ENCODE results near the gene FSTL5. TPM values are rescaled to one million over a fixed set of nuclear protein-coding genes. Genes with fewer than 3 reads are reported as not detected.

Gene FSTL5
- total and polyA plus RNA-seq, 9 of the 15 experiments (the other 6 are each of a cell fraction or from before 2014, with no cell fraction given), result 0.09 to 3.1 (median 0.50) TPM; not detected in 1

GRCh38 chr4:162017863-162018262 is 145.9 kb downstream of the FSTL5 start:
- ATAC-seq, result no peak
- no peaks in the 10 kb centered on the region for H4K20me1 ChIP-seq (replicated peaks; ENCODE audit: control insufficient read depth, insufficient read depth, low read length)
- no peaks in the 10 kb centered on the region for H3K9me3 ChIP-seq (replicated peaks; ENCODE audit: control insufficient read depth, insufficient read depth, low read depth, low read length)
- no peaks in the 10 kb centered on the region for H3K79me2 ChIP-seq (ENCODE audit: control insufficient read depth, insufficient read depth, low read length)
- in situ Hi-C loops (cut with MboI), result no loop called here
- no peak overlapping the region for H2AFZ ChIP-seq (ENCODE audit: low read depth, low read length)
- no peak overlapping the region for H3K4me2 ChIP-seq (ENCODE audit: insufficient read depth, low read length)
- BruUV-seq (replicated peaks), result no TSS peak
- WGBS (ENCODE audit: insufficient coverage, low coverage, missing lambda C conversion rate), result 0% methylated on average over 1 of the region's 2 CpGs
- no peaks in the 10 kb centered on the region for H3K4me1 ChIP-seq (replicated peaks in 1 of 2; ENCODE audit: control insufficient read depth in 2 of 2, insufficient read depth in 2 of 2, low read length in 2 of 2)
- no peak for TF ChIP-seq MBD2 (IDR thresholded peaks at IDR 0.05; ENCODE audit: borderline replicate concordance, low read depth)
- DNase-seq (ENCODE audit: extremely low read depth in 1 of 4, low spot score in 3 of 4), result no peak
- H3K27ac ChIP-seq (ENCODE audit: extremely low read depth, low read depth, low read length), result no peak overlapping the region
- intact Hi-C loops (cut with micrococcal nuclease), result no loop called here
- ChIA-PET POLR2A (no interaction called here), CTCF (ENCODE audit: low intra/inter-chr PET ratio) (no interaction called here)
- no peak for FAIRE-seq
- H3K36me3 ChIP-seq (ENCODE audit: control insufficient read depth, insufficient read depth, low read length), result no peaks in the 10 kb centered on the region
- H3K9ac ChIP-seq (ENCODE audit: insufficient read depth in 1 of 2, low read depth in 2 of 2, low read length in 2 of 2), result no peak overlapping the region
- H3K4me3 ChIP-seq, result no peak overlapping the region
- H3K27me3 ChIP-seq (ENCODE audit: control insufficient read depth in 2 of 2, insufficient read depth in 2 of 2, low read length in 2 of 2), result no peaks in the 10 kb centered on the region
- no peaks in the 10 kb centered on the region for H3K9me1 ChIP-seq (ENCODE audit: control insufficient read depth, insufficient read depth, low read length)

GRCh38 chr4:162016991-162017390 is 146.8 kb downstream of the FSTL5 start:
- H3K4me1 ChIP-seq (replicated peaks in 1 of 2; ENCODE audit: control insufficient read depth in 2 of 2, insufficient read depth in 2 of 2, low read length in 2 of 2), result no peaks in the 10 kb centered on the region
- intact Hi-C loops (cut with micrococcal nuclease) (no loop called here), in situ Hi-C loops (cut with MboI) (no loop called here)
- no peaks in the 10 kb centered on the region for H4K20me1 ChIP-seq (replicated peaks; ENCODE audit: control insufficient read depth, insufficient read depth, low read length)
- no peak overlapping the region for H3K4me2 ChIP-seq (ENCODE audit: insufficient read depth, low read length)
- ATAC-seq (no peak), FAIRE-seq (no peak), DNase-seq (ENCODE audit: extremely low read depth in 1 of 4, low spot score in 3 of 4) (no peak)
- BruUV-seq (replicated peaks), result no TSS peak
- H3K9ac ChIP-seq (ENCODE audit: insufficient read depth in 1 of 2, low read depth in 2 of 2, low read length in 2 of 2), result no peak overlapping the region
- POLR2A ChIA-PET, result no interaction called here
- H3K27ac ChIP-seq (ENCODE audit: extremely low read depth, low read depth, low read length), result no peak overlapping the region
- no peaks in the 10 kb centered on the region for H3K9me1 ChIP-seq (ENCODE audit: control insufficient read depth, insufficient read depth, low read length)
- no CpG with 5 or more reads among the region's 2 CpGs for WGBS (ENCODE audit: insufficient coverage, low coverage, missing lambda C conversion rate)
- H3K9me3 ChIP-seq (replicated peaks; ENCODE audit: control insufficient read depth, insufficient read depth, low read depth, low read length), result no peaks in the 10 kb centered on the region
- no peaks in the 10 kb centered on the region for H3K79me2 ChIP-seq (ENCODE audit: control insufficient read depth, insufficient read depth, low read length)
- H2AFZ ChIP-seq (ENCODE audit: low read depth, low read length), result no peak overlapping the region
- CTCF ChIA-PET (ENCODE audit: low intra/inter-chr PET ratio), result no interaction called here
- no peaks in the 10 kb centered on the region for H3K36me3 ChIP-seq (ENCODE audit: control insufficient read depth, insufficient read depth, low read length)
- no peaks in the 10 kb centered on the region for H3K27me3 ChIP-seq (ENCODE audit: control insufficient read depth in 2 of 2, insufficient read depth in 2 of 2, low read length in 2 of 2)
- no peak overlapping the region for H3K4me3 ChIP-seq
- TF ChIP-seq ZNF79 (CRISPR knock-in tag; IDR thresholded peaks at IDR 0.05; ENCODE audit: low read depth), result no peak
- TF ChIP-seq TSHZ1 (CRISPR knock-in tag; IDR thresholded peaks at IDR 0.05), result no peak
- no peak for TF ChIP-seq MBD1 (CRISPR knock-in tag; IDR thresholded peaks at IDR 0.05)
- no peak for TF ChIP-seq CREB3L1 (IDR thresholded peaks at IDR 0.05; ENCODE audit: borderline replicate concordance, low read depth)
- TF ChIP-seq TFE3 (CRISPR knock-in tag; IDR thresholded peaks at IDR 0.05), result no peak
- no peak for TF ChIP-seq PCBP1 (IDR thresholded peaks at IDR 0.05; ENCODE audit: low read depth, low read length, poor library complexity, severe bottlenecking)
